IgD-negative memory B cell (primary cell): ENCODE data around the gene ASTN2. TPM values are rescaled to one million over a fixed set of nuclear protein-coding genes. Genes with fewer than 3 reads are reported as not detected.
A peak's percentile ranks its signal among the peaks of the same experiment; 100 is the strongest.

Experiments
- H3K27ac Mint-ChIP-seq, 3 donors: one replicate each; pipeline ENCODE4 v1.8.0; 2020 to 2022; ENCODE audit warnings: mild to moderate bottlenecking in 3 of 3, mixed read lengths in 3 of 3, moderate library complexity in 1 of 3
- H3K27me3 Mint-ChIP-seq: one replicate; pipeline ENCODE4 v1.8.0; 2021; ENCODE audit warnings: mixed read lengths
- H3K36me3 Mint-ChIP-seq: one replicate; pipeline ENCODE4 v1.8.0; 2020; ENCODE audit warnings: mild to moderate bottlenecking, mixed read lengths
- H3K4me1 Mint-ChIP-seq, 3 donors: one replicate each; pipeline ENCODE4 v1.8.0; 2020 to 2022; ENCODE audit warnings: mixed read lengths in 3 of 3, mild to moderate bottlenecking in 1 of 3
- H3K4me3 Mint-ChIP-seq, 4 donors: one replicate each; pipeline ENCODE4 v1.8.0; 2020 to 2022; ENCODE audit warnings: mild to moderate bottlenecking in 4 of 4, mixed read lengths in 4 of 4, moderate library complexity in 3 of 4
- H3K9me3 Mint-ChIP-seq, 3 donors: one replicate each; pipeline ENCODE4 v1.8.0; 2020 to 2021; ENCODE audit warnings: mixed read lengths in 3 of 3, mild to moderate bottlenecking in 1 of 3
- polyA plus RNA-seq: library from polyadenylated mRNA; unstranded; fragments of 300-500 nt; fragmentation: Illumina TruSeq; gene quantifications from one replicate; pipeline ENCODE4 v1.2.3, GENCODE V29; 2021

The ASTN2 gene
- polyA plus RNA-seq, 1 donor from 2014 or later, result 2.7 TPM

DNA sequence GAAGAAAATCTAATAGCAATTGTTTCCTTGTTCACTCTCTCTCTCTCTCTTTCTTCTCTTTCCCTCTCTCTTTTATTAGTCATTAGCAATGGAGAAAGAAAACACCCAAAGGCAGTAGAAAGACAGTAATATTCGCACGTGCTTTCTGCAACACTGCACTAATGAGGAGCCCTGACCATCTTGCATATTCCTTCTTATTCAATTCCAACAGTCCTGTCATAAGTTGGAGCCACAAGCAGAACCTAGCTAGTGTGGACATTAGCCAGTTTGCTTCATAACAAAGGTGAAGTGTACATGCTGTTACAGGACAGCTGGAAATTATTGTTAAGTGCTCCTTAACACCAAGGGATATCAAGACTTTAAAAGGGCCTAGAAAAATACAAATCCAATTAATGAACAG lies 664.3 kb downstream of the ASTN2 start:
- no peak overlapping the region for H3K27ac Mint-ChIP-seq
- H3K4me1 Mint-ChIP-seq, result peaks cover 0 to 4% (median 4%) of the 10 kb centered on the region in 3 donors
- no peaks in the 10 kb centered on the region for H3K27me3 Mint-ChIP-seq
- no peak overlapping the region for H3K4me3 Mint-ChIP-seq
- H3K9me3 Mint-ChIP-seq, result peaks cover 0 to 2% (median under 1%) of the 10 kb centered on the region in 3 donors
- H3K36me3 Mint-ChIP-seq, result no peaks in the 10 kb centered on the region

DNA sequence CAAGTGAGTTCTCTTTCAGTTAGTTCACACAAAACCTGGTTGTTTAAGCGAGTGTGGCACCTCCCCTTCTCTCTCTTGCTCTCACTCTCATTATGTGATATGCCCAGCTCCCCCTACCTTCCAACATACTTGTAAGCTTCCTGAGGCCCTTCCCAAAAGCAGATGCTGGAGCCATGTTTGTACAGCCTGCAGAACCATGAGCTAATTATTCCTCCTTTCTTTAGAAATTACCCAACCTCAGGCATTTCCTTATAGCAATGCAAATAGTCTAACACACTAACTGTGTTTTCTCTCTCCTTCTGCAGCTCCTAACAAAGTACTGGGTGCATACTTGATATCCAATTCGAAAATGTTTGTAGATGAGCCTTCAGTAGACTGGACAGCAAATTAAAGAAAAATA lies 665.1 kb downstream of the ASTN2 start:
- Mint-ChIP-seq H3K4me1 (peaks cover 0 to 4% (median 4%) of the 10 kb centered on the region in 3 donors), H3K27me3 (no peaks in the 10 kb centered on the region), H3K4me3 (no peak overlapping the region), H3K9me3 (peaks cover 0 to 2% (median 0%) of the 10 kb centered on the region in 3 donors), H3K36me3 (no peaks in the 10 kb centered on the region), H3K27ac (no peak overlapping the region)

DNA sequence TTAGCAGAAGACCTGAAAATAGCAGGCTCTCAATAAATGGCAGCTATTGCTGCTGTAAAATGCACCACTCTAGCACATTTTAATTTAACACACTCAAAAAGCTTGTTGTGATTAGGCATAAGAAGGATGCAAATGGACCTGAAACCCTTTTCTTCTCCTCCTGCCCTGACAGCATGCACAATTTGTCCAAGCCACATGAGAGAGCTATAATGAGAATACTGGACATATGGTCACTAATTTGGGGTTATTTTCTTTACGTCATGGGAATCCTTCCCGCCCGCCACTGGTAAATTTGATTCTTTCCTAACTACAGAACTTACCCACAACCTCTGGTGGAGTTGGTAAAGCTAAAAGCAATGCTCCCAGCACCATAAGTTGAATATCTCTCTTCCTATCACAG lies 665.7 kb downstream of the ASTN2 start:
- Mint-ChIP-seq H3K36me3 (no peaks in the 10 kb centered on the region), H3K27ac (no peak overlapping the region), H3K9me3 (peaks cover 0 to 2% (median 0%) of the 10 kb centered on the region in 3 donors), H3K4me3 (no peak overlapping the region), H3K27me3 (no peaks in the 10 kb centered on the region), H3K4me1 (peaks cover 0 to 4% (median 4%) of the 10 kb centered on the region in 3 donors)

DNA sequence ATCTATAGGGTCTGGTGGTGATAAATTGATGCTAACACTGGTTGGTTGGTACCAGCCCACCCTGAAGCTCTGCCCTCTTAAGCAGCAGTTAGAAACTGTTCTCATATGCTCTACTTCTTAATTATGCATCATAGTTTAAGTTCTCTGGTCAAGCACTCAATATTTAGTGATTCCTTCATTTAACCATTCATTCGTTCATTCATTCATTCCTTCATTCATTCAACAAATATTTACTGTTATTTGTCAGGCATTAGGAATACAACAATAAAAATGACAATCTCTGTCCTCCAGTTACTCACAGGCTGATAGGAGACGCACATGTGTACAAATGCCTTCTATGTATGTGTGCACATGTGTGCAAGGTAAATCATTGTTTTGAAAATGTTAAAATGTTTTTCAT lies 673.1 kb downstream of the ASTN2 start:
- Mint-ChIP-seq H3K4me1 (peaks cover 0 to 2% (median 2%) of the 10 kb centered on the region in 3 donors), H3K27ac (no peak overlapping the region), H3K27me3 (no peaks in the 10 kb centered on the region), H3K4me3 (no peak overlapping the region), H3K9me3 (peaks cover 0 to 2% (median 0%) of the 10 kb centered on the region in 3 donors), H3K36me3 (no peaks in the 10 kb centered on the region)

DNA sequence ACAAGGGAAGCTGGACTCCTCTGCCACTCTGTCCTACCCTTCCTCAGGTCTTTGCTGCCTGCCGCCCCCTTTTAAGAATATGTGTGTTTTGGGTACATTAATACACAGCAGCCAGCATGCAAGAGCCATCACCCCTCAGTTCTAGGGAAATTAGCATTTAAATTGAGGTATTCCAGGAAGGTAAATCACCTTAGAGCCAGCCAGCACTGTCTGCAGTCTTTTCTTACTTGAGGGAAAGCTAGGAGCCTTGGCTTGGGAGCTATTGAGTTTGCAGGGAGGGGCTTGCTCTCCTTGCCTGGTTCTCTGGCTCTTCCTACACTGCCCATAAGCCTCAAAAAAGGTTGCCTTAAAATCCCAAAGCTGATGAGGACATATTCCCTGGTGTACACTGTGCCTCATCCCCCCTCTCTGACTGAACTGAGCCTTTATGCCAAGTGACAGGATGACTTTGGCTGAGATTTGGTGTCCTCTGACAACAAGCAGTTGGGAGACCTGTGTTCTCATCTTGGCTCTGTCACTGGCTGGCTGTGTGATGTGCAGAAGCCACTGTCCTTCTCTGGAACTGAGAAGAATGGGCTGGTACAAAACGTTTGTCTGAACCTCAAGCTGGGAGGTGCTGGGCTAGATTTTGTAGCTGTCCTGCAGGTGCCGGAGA lies 673.6 kb downstream of the ASTN2 start:
- Mint-ChIP-seq H3K27ac (no peak overlapping the region), H3K4me3 (no peak overlapping the region), H3K27me3 (no peaks in the 10 kb centered on the region), H3K9me3 (peaks cover 0 to 2% (median 0%) of the 10 kb centered on the region in 3 donors), H3K36me3 (no peaks in the 10 kb centered on the region), H3K4me1 (peaks cover 0 to 2% (median 2%) of the 10 kb centered on the region in 3 donors)

DNA sequence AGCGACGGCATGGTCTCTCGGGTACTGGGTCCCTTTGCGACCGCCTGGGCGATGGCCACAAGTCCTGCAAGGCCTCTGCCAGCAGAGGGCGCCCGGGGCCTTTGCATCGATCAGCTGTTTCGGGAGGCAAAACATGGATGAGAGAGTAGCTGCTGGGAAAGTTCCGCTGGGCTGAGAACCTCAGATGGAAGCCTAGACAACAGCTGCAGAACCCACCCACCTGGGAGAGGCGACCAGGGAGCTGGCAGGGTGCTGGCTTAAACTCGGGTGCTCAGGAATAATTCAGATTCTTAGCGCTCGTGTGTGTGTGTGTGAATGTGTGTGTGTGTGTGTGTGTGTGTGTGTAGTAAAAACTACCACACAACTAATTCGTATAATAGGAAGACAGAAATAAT lies 677.7 kb downstream of the ASTN2 start:
- Mint-ChIP-seq H3K27ac (peak overlapping the region in 1 of 3 donors; percentile 48), H3K9me3 (no peaks in the 10 kb centered on the region), H3K36me3 (no peaks in the 10 kb centered on the region), H3K27me3 (peaks cover 9% of the 10 kb centered on the region), H3K4me3 (no peak overlapping the region), H3K4me1 (peaks cover 0 to 2% (median 2%) of the 10 kb centered on the region in 3 donors)

DNA sequence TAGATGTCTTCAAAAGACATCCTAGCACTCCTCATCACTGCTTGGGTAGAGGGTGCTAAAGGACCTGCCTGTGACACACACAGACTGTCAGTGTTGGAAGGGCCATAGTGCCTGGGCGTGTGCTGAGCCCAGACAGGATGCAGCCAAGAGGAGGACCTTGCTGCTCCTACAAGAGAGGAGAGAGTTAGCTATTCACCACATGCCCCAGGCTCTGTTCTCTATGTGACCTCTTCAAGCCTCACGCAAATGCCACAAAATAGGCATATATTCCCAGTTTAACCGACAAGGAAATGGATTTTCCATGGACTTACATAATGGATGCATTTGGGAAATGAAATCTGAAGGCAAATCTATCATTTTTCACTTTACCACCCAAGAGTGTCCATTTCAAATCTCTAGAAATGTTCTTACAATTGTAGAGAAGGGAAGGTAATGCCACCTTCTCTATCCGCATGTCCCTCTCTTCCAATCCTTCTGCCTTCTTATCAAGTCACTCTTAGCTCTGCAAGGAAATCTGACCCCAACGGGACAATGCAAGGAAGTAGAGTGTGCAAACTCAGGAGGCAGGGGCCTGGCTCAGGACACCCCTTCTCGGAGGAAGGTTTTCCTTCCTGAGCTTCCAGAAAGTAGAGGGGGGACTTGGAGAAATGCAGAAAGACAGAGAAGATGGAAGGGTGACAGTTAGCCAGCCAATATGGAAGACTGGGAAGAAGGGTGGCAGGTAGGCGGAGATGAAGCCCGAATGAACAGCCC lies 678.3 kb downstream of the ASTN2 start:
- Mint-ChIP-seq H3K27me3 (peaks cover 9% of the 10 kb centered on the region), H3K36me3 (no peaks in the 10 kb centered on the region), H3K4me3 (no peak overlapping the region), H3K27ac (peak overlapping the region in 1 of 3 donors; percentile 48), H3K4me1 (peaks cover 0 to 2% (median 2%) of the 10 kb centered on the region in 3 donors), H3K9me3 (no peaks in the 10 kb centered on the region)

DNA sequence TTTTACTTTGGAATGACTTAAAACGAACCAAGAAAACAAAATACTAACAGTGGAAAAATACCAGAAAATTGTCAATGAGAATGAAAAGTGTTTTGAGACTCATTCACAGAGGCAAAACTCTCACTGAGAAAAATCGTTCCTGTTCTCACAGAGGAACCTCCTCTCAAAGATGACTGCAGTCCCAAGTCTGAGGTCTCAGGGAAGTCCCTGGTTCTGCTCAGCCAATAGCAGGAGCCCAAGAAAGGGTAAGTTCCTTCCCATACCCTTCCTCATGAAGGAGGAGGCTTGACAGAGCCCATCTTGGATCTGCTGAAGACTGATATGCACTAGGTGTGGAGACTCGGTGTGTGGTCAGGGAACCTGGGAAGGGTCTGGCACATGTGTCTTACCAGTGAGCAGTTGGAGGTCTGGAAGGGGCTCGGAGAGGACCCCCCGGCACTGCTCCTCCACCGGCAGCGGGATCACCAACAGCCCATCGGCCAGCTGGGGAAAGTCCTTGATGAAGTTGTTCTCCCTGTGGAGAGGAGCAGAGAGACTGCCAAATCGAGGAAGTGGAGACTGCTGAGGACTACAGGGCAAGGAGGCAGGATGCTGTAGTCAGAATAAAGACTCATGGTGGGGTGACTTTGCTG lies 681.7 kb downstream of the ASTN2 start:
- Mint-ChIP-seq H3K36me3 (no peaks in the 10 kb centered on the region), H3K27ac (no peak overlapping the region), H3K9me3 (no peaks in the 10 kb centered on the region), H3K4me1 (peaks cover 0 to 2% (median 2%) of the 10 kb centered on the region in 3 donors), H3K27me3 (peaks cover 9% of the 10 kb centered on the region), H3K4me3 (peak overlapping the region in 1 of 4 donors; percentile 51)

DNA sequence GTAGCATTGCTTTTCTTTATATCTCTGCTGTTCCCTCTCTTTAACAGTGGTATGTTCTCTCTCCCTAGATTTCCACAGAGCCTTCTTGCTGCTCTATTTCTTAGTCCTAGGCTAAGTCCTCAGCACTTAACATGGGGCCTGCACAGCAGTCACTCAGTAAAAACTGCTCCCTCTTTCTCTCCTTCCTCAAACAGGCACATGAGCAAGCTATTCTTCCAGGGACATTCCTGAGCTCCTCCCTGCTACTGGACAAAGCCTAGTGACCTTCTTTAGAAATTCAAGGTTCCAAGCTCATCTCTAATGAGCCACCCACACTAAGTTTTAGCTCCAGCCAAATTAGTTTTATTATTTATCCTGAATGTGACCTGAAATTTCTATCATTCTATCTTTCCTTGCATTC lies 688.3 kb downstream of the ASTN2 start:
- H3K9me3 Mint-ChIP-seq, result no peaks in the 10 kb centered on the region
- no peaks in the 10 kb centered on the region for H3K36me3 Mint-ChIP-seq
- no peak overlapping the region for H3K27ac Mint-ChIP-seq
- H3K27me3 Mint-ChIP-seq, result peaks cover 4% of the 10 kb centered on the region
- H3K4me3 Mint-ChIP-seq, result no peak overlapping the region
- no peaks in the 10 kb centered on the region for H3K4me1 Mint-ChIP-seq

DNA sequence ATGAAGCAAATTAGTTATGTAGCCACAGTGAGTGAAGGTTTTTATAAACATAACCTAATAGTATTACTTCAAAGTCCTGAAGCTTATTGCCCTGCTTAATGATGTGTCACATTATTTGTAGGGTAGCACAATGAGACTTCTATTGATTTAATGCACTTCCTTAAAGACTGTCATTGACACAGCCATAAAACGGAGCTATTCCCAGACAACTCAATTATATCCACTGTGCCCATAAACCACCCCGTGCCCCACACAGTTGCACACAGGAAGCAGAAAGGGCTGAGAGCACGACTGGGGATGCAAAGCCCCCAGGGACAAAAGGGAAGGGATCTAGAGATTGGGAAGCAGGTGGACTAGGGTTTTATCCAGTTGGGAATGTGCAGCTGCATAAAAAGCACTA lies 690.7 kb downstream of the ASTN2 start:
- Mint-ChIP-seq H3K9me3 (no peaks in the 10 kb centered on the region), H3K27me3 (peaks cover 4% of the 10 kb centered on the region), H3K27ac (no peak overlapping the region), H3K4me1 (no peaks in the 10 kb centered on the region), H3K4me3 (no peak overlapping the region), H3K36me3 (peaks cover 1% of the 10 kb centered on the region)

DNA sequence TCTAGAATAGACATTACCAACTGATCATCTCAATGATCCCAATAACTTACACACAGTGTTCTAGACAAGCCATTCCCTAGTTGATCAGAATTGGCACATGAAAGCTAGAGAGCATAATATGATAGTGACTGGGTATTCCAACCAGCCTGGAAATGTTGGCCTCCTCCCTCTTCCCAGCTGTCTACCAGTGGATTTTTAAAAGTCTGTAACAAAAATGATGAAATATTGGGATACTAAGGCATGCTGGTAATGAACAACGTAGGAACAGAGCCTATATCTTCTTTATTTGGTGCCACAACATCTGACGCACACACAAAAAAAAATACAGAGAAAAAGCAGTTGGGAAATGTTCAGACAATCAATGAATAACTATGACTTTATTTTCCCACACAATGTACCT lies 692.9 kb downstream of the ASTN2 start:
- H3K27me3 Mint-ChIP-seq, result peaks cover 4% of the 10 kb centered on the region
- no peak overlapping the region for H3K4me3 Mint-ChIP-seq
- no peaks in the 10 kb centered on the region for H3K9me3 Mint-ChIP-seq
- H3K36me3 Mint-ChIP-seq, result peaks cover 1% of the 10 kb centered on the region
- no peaks in the 10 kb centered on the region for H3K4me1 Mint-ChIP-seq
- H3K27ac Mint-ChIP-seq, result no peak overlapping the region

DNA sequence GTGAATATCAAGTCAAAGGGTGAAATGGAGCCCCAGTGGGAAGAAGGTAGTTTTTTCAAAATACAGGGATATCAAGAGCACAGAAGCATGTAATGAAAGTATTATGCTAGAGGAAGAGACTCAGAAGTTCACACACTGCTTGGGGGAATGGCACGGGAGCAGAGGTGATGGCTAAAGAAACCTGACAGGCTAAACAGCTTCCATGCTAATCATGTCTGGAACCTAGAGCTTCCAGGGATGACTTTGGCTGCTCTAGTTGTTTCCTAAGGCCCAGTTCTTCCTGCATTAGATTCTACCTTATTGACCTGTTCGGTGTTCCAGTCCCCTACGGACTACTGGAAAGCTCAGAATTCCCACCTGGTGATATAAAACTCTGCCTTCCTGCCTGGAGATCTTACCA lies 693.4 kb downstream of the ASTN2 start:
- Mint-ChIP-seq H3K36me3 (peaks cover 1% of the 10 kb centered on the region), H3K27ac (no peak overlapping the region), H3K4me3 (no peak overlapping the region), H3K4me1 (no peaks in the 10 kb centered on the region), H3K9me3 (no peaks in the 10 kb centered on the region), H3K27me3 (peaks cover 4% of the 10 kb centered on the region)

DNA sequence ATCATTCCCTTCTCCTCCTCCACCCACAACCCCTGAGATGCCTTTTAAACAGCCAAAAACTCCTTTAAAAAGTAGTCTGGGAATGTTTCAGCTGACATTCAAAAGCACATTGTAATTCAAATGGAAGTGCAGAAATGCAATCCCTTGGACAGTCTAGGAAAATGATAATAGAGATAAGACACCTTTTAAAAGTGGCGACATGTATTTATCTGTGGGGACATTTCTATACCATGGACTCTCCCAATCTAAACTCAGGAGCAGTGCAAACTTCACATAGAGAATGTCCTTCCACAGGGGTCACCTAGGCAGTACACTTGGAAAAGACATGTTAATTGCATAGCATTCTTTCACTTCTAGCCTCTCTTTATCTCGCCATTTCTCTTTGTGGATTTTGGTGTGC lies 694.7 kb downstream of the ASTN2 start:
- no peak overlapping the region for H3K27ac Mint-ChIP-seq
- no peak overlapping the region for H3K4me3 Mint-ChIP-seq
- H3K27me3 Mint-ChIP-seq, result peaks cover 4% of the 10 kb centered on the region
- peaks cover 1% of the 10 kb centered on the region for H3K36me3 Mint-ChIP-seq
- no peaks in the 10 kb centered on the region for H3K4me1 Mint-ChIP-seq
- H3K9me3 Mint-ChIP-seq, result no peaks in the 10 kb centered on the region

DNA sequence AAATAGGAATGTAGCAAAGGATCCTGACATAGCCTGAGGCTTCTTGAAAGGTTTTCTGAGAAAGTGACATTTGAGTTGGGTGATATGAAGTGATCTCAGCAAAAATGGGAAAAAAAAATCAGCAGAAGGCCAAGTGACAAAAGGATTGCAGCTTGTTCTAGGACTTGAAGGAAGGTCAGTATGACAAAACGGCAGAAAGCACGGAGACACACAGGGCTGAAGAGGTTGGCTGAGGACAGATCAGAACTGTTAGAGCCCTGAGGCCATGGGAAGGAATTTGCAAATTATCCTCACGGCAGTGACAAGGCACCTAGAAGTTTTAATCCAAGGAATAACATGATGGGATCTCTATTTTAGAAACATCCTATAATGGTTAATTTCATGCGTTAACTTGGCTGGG lies 696.7 kb downstream of the ASTN2 start:
- H3K27ac Mint-ChIP-seq, result no peak overlapping the region
- no peaks in the 10 kb centered on the region for H3K9me3 Mint-ChIP-seq
- H3K4me3 Mint-ChIP-seq, result no peak overlapping the region
- H3K27me3 Mint-ChIP-seq, result peaks cover 2% of the 10 kb centered on the region
- H3K4me1 Mint-ChIP-seq, result no peaks in the 10 kb centered on the region
- peaks cover 1% of the 10 kb centered on the region for H3K36me3 Mint-ChIP-seq

DNA sequence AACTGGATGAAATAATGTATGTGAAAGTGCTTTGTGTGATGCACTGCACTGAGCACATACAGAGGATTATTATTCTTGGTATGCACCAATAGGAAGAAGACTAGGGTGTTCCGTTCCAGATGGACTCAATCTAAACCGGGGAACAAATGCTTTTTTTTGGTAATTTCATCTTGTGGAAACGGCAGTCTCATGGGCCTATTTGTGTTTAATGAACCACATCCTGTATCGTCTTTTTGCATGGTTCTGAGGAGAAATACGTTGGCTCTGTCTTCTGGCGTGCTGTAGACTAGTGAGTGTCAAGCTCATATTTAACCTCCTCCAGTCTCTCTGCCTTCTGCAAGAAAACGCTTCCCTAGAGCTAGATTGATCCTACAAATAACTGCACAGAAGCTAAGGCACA lies 697.7 kb downstream of the ASTN2 start:
- no peak overlapping the region for H3K4me3 Mint-ChIP-seq
- H3K27ac Mint-ChIP-seq, result no peak overlapping the region

More for the DNA sequence above, 697.7 kb downstream of the ASTN2 start:
- no peaks in the 10 kb centered on the region for H3K9me3 Mint-ChIP-seq
- no peaks in the 10 kb centered on the region for H3K4me1 Mint-ChIP-seq
- H3K27me3 Mint-ChIP-seq, result peaks cover 2% of the 10 kb centered on the region
- H3K36me3 Mint-ChIP-seq, result peaks cover 1% of the 10 kb centered on the region
